Brain pericyte (primary cell): ENCODE measurements around the gene CEP76.

Source experiments
- DNase-seq: peaks from one replicate; pipeline ENCODE4 v3.0.0-alpha.2; 2012; ENCODE audit warnings: low read depth, low spot score

CEP76 gene

DNA sequence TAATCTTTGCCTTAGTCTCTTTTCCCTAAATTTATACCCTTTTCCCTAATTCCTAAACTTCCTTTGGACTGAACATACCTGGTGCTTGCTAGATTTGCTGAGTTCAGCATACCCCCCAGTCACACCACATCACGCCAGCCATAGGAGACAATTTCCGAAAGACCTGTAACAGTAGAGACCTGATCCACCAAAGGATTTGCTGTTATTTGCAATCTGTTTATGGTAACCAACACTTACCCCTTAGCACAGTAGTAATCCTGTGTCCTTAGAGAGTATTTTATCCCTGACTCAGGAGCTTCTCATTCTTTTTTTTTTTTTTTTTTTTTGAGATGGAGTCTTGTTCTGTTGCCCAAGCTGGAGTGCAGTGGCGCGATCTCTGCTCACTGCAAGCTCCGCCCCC, 8.9 kb upstream of the CEP76 start:
- no peak for DNase-seq

- DNase-seq = no peak
Observed at GRCh38 chr18:12703664-12704063, 1.1 kb upstream of the CEP76 start.

GRCh38 chr18:12703096-12703567, 609 bp upstream of the CEP76 start:
- no peak for DNase-seq

DNA sequence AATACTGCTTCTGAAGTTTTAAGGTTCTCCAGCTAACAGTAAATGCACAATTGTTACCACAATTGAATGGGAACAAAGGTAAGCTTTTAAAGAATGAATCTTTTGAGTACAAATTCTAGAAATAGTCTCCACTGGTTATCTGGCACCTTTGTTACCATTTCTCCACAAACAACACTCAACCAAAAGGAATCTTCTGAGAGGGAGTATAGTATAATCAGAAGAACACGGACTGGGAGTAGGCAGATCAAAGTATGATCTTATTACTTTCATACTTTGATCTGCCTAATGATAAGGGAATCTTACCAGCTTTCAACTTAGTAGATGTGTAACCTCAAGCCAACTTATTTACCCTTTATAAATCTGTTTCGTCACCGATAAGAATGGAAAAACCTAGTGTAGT, 1.4 kb downstream of the CEP76 start:
- DNase-seq = no peak

DNA sequence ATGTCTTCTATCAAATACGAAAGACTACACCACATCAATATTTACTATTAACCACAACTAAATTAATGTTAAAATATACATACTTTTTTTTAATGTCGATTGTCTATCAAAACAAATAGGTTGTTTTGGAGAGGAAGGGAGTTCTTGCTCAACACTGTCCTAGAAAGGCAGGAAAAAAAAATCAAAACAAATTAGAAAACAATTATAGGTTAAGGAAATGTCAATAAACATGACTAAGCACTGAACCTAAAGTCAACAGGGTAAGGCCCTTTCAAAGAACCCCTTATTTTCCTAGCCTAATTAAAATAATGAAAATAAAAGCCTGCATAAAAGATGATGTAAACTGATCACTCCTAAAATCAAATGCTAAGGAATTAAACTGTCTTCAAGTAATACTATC, 2.8 kb downstream of the CEP76 start:
- no peak for DNase-seq

DNA sequence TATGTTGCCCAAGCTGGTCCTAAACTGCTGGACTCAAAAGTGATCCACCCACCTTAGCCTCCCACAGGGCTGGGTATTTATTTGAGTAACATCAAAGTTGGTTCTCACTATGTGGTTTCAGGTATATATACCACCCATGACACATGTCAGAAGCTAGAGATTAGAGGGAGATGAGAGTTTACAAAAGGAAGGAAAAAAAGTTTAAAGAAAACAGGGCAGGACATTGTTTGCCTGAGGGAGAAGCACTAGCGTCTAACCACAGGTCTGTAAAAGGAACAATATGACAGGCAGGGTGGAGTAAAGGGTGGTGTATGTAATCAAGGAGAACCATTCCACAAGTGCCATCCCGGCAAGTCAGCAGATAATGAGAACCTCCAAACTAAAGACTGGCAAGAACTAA, 8.5 kb downstream of the CEP76 start:
- DNase-seq = no peak

DNA sequence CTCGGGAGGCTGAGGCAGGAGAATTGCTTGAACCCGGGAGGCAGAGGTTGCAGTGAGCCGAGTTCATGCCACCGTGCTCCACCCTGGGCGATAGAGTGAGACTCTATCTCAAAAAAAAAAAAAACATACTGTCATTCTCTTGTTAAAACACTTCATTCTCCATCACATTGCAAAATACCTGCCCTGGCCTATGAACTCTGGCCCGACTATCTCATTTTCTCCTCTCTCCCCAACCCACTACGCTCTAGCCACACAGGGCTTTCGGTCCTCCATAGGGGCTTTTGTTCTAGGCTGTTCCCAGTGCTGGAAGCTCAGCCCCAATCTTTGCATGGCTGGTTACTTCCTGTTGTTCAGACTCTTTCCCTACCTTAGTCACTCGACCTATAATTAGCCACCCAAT, 10.3 kb downstream of the CEP76 start:
- no peak for DNase-seq

- no peak for DNase-seq
Observed at GRCh38 chr18:12689256-12689850, 13.2 kb downstream of the CEP76 start.

- DNase-seq = no peak
Observed at GRCh38 chr18:12686100-12686499, 16.4 kb downstream of the CEP76 start.

- DNase-seq = no peak
Observed at GRCh38 chr18:12679183-12679786, 23.2 kb downstream of the CEP76 start.

DNA sequence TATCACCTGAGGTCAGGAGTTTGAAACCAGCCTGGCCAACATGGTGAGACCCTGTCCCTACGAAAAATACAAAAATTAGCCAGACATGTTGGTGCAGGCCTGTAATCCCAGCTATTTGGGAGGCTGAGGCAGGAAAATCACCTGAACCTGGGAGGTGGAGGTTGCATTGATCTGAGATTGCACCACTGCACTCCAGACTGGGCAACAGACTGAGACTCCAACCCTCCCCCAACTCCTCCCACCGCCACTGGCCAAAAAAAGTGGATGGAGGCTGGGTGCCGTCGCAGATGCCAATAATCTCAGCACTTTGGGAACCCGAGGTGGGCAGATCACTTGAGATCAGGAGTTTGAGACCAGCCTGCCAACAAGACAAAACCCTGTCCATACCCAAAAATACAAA, 34.5 kb downstream of the CEP76 start:
- no peak for DNase-seq

DNA sequence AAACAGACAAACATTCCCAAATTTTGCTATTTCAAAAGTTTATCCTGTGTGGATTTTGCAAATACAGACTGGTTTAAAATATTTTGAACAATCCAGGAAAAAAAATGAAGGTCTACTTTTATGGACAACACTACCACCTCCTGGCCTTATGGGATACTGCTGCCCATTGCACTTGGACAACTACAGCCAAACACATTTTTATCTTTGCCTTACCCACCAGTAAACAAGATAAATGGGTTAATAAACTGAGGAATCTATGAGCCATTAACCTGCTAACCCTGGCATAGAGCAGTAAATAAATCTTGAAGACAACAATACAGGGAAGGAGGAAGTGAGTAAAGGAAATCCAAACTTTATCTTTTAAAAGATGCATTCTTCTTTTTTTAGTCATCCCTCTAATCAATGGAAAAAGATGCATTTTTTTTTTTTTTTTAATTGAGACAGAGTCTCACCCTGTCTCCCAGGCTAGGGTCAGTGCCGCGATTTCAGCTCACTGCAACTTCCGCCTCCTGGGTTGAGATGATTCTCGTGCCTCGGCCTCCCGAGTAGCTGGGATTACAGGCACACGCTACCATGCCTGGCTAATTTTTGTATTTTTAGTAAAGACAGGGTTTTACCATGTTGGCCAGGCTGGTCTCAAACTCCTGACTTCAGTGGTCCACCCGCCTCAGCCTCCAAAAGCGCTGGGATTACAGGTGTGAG, 42.5 kb downstream of the CEP76 start:
- DNase-seq = no peak

DNA sequence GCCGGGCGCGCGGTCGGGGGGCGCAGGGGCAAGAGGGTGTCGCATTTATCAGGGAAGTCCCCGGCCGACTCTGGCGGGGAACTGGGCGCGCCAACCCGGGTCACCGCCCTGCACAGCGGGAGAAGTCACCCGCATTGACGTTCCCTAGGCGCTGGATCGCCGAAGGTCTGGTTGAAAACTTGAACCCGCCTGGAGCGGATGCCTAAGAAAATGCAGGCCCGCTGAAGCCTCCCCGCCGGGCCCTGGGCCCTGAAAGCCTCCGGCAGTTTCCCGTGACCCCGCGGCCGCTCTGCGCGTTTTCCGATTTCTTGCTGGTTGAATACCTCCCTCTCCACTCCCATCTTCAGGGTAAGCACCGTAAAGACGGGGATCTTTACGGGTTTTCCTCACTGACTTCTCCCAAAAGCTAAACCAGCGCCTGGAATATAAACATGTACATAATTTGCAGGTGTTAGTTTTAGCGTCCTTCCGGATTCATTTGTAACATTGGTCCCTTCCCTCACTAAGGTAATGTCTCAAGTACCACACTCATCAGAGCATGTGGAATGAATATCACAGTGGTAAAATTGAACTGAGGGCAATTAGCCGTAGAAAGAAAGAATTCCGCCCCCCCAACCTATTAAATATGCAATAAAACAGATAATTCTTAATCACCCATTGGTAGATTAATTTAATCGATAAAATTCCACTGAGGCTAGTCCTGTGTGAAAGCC, 43.9 kb downstream of the CEP76 start:
- no peak for DNase-seq

GRCh38 chr18:12657684-12658425, 44.7 kb downstream of the CEP76 start, which contains the start of gene SPIRE1:
Gene SPIRE1 (minus strand): TSS chr18:12658107. CDS start chr18:12657866, 241 bp downstream.
- DNase-seq = no peak

GRCh38 chr18:12656938-12657683, 45.4 kb downstream of the CEP76 start:
- no peak for DNase-seq

- no peak for DNase-seq
Observed at GRCh38 chr18:12656605-12656937, 46.0 kb downstream of the CEP76 start.

DNA sequence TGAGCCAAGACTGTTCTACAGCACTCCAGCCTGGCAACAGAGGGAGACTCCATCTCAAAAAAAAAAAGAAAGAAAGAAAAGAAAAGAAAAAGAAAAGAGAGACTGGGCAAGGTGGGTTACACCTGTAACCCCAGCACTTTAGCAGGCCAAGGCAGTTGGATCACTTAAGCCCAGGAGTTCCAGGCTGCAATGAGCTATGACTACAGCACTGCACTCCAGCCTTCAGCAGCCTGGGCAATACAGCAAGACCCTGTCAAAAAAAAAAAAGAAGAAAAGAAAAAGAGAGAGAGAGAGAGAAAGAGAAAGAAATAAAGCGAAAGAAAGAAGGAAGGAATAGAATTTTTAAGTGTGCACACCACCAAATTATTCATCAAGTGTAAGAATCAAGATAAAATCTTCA, 47.6 kb downstream of the CEP76 start:
- DNase-seq = no peak

GRCh38 chr18:12652861-12653401, 49.6 kb downstream of the CEP76 start:
- no peak for DNase-seq

DNA sequence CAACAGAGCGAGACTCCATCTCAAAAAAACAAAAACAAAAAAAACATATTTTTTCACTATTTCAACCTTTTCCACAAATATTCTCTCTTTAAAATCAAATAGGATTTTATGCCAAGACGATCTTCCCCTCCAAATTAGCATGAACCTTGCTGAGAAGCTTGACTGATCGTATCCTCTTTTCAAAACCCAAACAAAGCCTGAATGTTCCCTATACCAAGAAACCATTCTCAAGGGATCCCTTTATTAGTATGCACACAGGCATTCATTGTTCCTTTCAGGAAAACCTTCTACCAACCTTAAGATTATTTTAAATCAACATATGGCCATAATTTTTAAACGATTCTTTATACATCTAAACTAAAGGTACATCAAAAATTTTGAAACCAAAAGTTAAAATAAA, 50.9 kb downstream of the CEP76 start:
- DNase-seq = no peak

- DNase-seq = no peak
Observed at GRCh38 chr18:12647773-12648172, 54.8 kb downstream of the CEP76 start.

- no peak for DNase-seq
Observed at GRCh38 chr18:12645751-12646203, 56.7 kb downstream of the CEP76 start.
